GM18909 (cell line): ENCODE data around the gene NOC2L.
"Not testable (repeated sequence)": the region's sequence is repeated elsewhere in the genome, so short reads cannot be mapped to it uniquely, and the experiment has no call there.

Experiments
- ATAC-seq: cut with Tn5 transposase; IDR thresholded peaks from one replicate; pipeline ENCODE4 v1.9.1; 2021; ENCODE audit warnings: mild to moderate bottlenecking; ENCODE audit not compliant: unreplicated experiment, poor library complexity

NOC2L gene

DNA sequence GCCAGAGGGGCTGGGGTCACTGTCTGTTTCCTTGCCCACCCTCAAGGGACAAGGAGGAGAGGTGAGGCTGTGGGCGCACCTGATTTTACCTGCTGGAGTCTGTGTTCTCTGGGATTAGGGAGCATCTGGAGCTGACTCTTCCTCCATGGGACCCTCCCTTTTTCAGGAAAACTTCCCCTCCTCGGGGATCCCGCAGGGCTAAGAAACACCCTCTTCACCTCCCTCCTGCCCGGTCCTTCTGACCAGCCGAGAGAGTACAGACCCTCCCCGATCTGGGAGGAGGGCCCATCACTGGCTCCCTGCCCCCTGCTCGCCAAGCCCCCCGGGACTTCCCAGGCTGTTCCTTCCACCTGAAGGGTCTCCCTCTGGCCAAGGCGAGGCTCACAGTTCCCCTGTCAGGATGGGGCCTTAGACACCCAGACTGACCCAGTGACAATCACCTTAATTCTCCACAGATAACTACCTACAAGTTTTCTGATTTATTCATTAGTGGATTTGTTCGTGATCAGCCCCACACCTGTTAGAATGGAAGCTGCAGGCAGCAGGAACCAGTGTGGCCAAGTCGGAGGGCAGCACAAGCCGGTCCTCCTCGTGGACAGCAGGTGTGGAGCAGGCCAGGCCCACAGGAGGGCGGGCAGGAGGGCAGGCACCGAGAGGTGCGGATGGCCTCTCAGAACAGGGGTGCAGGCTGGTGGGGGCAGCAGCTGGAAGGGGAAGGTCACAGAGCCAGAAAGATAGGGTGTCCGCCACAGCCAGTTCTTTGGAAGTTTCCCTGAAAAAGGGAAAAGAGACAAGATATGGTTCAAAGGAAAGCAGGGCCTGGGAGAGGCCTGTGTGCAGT is 51.2 kb downstream of the NOC2L start:
- ATAC-seq = no peak

DNA sequence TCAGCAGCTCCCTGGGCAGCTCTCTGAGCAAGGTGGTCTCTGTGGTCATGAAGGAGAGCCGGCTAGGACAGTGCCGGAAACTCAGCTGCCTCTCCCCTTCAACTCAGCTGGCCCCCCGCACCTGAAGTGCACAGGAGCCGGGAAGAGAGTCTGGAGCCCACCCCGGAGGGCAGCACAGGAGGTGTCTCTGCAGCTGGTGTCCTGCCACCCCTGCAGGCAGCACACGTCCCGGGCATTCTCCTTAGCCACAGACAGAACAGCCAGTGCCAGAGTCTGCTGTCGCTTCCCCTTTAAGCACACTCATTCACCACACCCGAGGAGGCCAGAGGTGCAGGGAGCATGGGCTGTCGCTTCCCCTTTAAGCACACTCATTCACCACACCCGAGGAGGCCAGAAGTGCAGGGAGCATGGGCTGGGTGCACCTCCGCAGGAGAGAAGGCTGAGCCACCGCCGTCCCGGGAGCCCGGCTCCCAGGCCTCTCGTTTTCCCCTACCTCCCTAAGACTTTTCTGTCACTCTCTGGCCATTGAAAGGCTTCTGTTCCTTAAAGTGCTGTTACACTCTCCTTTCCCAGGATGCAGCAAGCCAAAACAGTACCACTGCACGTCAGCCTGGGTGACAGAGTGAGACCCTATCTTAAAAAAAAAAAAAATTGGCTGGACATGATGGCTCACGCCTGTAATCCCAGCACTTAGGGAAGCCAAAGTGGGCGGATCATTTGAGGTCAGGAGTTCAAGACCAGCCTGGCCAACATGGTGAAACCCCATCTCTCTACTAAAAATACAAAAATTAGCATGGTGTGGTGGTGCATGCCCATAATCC is 52.2 kb downstream of the NOC2L start:
- no peak for ATAC-seq

DNA sequence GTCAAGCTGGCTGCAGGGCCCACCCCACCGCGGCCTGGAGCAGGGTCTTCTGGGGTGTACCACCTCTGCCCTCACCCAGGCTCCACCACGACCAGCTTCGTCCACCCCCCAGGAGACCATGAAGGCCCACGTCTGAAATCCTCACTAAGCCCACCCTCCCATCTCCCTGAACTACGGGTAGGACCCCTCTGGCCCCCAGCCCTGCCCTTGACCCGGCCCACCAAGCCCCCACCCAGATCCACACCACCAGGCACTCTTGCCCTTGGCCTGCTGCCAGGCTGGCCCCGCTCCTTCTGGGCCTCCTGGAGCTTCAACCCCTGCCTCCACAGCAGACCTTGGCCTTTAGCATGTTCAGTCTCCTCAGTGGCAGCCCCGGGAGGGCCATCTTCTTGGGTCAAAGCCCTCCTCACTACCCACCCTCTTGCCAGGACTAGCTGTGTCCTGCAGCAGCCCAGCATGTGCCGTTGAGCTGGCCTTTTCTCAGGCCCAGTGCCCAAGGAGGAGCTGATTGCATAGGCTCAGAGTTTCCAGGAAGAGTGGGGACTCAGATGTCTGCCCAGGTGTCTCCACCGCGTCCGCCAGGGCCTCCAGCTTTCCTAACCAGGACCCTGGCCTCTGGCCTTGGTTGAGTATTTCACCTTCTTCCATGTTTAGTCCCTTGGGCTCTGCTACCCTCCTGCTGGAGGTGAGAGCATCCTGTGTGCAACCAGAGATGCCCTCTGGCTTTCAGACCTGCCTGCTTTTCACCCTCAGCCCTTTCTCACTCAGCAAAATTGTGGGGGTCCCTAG is 53.1 kb downstream of the NOC2L start:
- no peak for ATAC-seq

DNA sequence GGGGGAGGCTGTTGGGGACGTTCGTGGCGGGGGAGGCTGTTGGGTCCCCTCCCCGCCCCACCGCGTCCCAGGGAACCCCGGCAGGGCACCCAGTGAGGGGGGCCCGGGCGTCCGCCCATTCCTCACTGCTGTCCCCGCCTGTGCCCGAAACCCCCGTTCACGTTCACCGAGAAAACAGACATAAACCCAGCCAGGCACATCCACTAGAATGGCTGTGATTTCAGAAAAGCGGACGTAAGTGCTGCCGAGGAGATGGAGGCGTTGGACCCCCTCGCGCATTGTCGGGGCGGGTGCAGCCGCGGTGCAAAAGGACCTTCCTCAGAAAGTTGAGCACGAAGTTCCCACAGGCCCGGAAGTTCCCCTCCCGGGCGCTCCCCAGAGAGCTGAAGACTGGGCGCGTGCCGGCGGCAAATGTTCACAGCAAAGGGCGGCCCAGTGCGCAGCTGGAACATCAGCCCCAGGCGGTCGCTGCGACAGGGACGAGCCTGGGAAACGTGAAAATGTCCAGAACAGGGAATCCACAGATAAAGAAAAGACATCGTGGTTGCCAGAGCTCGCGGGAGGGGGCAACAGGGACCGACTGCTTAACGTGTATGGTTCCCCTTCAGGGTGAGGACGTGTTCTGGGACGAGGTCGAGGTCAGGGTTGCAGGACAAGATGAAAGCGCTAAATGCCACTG is 53.8 kb downstream of the NOC2L start:
- ATAC-seq = no peak

DNA sequence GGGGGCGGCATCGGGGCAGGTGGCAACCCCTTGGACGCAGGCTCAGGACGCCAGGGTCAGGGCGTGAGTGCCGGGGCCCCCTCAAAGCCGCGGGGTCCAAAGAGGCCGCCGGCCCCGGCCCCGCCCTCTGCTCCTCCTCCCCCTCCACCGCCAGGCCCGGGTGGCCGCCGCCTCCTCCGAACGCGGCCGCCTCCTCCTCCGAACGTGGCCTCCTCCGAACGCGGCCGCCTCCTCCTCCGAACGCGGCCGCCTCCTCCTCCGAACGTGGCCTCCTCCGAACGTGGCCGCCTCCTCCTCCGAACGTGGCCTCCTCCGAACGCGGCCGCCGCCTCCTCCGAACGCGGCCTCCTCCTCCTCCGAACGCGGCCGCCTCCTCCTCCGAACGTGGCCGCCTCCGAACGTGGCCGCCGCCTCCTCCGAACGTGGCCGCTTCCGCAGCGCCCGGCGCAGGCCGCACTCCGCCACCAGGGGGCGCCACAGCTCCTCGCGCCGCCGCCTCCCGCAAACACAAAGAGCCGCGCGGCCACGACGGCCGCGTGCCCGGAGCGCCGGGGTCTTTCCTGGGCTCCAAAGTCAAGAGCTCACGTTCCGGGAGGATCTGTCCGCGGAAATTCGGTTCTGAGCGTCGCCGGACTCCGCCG is 54.6 kb downstream of the NOC2L start:
- no peak for ATAC-seq

DNA sequence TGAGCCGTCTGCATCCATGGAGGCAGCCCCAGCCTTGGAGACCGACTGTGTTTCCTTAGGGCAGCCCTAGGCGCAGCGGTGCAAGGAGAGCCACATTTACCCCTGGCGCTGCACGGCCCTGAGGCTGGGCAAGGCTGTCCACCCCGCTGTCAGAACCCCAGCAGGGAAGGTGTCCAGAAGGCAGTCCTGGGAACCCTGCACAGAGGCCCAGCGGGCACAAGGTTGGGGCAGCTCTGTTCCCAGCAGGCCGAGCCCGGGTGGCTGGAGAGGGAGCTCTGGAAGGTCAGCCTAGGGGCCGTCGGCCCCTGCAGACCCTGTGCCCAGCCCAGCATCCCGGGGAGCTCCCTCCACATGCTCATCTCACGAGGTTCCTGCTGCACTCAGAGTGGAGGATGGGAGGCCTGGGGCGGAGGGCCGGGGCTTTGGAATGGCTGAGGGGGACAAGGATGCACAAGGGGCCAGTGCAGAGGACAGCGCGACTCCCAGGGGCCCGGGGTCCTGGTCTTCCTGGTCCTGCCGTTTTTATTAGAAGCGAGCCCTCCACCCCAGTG is 55.3 kb downstream of the NOC2L start:
- no peak for ATAC-seq

DNA sequence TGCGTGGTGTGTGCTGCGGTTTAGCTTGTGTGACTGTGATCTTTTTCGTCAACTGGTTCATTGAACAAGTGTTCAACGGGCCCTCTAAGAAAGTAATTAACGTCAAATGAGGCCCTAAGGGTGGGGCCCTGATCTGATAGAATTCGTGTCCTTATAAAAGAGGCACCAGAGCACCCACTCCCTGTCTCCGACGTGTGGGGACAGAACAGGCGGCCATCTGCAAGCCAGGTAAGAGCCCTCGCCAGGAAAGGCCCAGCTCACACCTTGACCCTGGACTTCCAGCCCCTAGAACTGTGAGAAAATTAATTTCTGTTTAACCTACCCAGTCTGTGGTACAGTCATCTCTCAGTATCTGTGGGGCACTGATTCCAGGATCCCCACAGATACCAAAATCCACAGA is 55.8 kb downstream of the NOC2L start:
- ATAC-seq = no peak

DNA sequence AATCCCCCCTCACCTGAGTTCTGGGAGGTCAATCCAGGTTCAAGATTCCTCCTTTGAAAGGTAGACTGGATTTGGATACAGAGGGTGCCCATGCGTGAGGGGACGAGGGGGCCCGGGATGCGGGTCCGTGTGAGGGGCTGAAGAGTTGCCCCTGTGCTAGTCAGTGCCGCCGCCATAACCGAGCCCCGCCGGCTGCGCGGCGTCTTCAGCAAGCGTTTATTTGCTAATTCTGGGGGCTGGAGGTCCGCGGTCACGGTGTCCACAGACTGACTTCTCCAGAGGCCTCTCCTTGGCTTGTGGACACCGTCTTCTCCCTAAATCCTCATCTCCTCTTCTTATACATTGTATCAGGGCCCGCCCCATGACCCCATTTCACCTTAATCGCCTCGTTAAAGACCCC is 56.3 kb downstream of the NOC2L start:
- no peak for ATAC-seq

DNA sequence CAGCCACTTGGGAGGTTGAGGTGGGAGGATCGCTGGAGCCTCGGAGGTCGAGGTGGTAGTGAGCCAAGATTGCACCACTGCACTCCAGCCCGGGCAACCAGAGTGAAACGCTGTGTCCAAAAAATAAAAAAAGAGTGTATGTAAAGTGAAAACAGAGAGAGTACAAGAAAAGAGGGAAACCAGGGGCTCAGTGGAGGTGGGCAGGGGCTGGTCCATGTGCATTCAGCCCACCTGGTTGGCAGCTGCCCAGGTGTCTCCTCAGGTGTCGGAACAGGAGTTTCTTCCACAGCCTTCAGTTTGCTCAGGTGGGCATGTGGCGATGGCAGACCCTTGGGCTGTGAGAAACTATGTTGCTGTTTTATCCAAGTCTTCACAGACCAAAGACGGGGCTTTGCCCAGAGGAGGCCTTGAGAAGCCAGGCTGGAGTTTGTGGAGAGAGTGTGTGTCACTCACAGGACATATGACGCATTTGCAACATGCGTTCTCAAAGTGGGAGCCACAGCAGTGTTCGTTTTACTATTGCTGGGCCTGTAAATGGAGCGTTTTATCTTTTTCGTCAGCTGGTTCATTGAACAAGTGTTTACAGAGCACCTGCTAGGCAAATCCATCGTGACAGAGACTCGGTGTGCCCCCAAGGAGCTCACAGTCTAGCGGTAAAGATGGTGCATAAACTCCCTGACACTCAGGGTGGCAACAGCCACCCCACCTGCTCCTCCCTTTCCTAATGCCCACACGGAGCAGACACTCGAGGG is 57.8 kb downstream of the NOC2L start:
- no peak for ATAC-seq

DNA sequence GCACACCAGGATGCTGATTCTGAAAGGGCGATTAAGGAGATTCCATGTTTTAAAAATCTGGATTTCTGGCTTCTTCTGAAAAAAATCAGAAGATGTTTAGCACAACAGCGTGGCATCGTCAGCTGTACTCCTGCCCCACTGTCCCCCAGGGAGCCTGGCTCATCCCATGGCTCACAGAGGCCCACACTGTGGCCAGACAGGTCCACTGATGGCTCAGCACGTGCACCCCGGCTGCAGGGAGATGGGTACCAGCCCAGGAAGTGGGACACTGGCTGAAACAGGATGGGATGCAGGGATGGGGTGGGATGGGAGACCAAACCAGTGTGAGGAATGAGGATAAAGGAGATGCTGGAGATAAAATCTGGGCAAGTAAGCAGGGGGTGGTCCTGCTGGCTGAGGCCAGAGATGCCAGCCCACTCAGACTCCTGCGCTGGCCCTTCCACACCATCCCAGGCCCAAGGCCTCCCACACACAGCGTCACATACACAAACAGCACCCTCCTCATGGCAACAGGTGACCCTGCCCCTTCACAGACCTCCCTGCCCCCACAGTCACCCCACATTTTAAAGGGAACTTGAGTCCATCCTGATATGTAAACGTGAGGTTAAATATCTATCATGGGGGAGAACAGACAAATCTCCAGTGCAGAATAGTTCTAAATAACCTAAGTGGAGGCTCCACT is 59.3 kb downstream of the NOC2L start:
- no peak for ATAC-seq

DNA sequence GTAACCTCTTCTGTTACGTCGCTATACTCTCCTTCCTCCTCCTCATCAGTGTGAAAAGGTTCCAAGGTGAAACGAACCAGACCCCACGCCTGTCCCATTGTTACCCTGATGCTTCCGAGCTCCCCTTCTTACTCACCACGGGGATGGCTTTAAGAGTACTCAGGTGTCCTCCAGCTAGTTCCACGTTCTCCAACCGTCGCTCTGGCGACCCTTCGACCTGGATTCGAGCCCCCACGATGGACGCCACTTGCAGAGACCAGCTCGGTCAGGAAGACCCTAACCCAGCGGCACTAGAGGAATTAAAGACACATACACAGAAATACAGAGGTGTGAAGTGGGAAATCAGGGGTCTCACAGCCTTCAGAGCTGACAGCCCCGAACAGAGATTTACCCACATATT is 61.1 kb downstream of the NOC2L start:
- not testable (repeated sequence) for ATAC-seq

DNA sequence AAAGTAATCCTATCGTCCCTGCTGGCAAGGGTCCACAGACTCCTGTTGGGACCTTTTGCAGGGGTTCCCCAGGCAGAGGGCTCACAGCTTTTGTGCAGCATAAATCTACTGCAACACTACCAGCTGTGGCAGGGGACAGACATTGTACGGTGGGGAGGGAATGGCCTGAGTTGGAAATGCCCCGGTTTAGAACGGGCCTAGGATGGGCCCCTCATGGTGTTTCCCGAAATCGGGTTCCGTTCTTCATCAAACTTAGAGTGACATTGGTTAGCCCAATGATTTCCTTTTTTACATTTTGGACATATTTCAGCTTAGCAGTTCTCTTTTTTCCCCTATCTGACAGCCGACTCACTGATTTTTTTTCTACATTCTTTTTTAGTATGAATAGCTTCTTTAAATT is 61.8 kb downstream of the NOC2L start:
- no peak for ATAC-seq
